ENCODE results near the gene RPS6KA3.
"Not testable (repeated sequence)": the region's sequence is repeated elsewhere in the genome, so short reads cannot be mapped to it uniquely, and the experiment has no call there.

Gene RPS6KA3

DNA sequence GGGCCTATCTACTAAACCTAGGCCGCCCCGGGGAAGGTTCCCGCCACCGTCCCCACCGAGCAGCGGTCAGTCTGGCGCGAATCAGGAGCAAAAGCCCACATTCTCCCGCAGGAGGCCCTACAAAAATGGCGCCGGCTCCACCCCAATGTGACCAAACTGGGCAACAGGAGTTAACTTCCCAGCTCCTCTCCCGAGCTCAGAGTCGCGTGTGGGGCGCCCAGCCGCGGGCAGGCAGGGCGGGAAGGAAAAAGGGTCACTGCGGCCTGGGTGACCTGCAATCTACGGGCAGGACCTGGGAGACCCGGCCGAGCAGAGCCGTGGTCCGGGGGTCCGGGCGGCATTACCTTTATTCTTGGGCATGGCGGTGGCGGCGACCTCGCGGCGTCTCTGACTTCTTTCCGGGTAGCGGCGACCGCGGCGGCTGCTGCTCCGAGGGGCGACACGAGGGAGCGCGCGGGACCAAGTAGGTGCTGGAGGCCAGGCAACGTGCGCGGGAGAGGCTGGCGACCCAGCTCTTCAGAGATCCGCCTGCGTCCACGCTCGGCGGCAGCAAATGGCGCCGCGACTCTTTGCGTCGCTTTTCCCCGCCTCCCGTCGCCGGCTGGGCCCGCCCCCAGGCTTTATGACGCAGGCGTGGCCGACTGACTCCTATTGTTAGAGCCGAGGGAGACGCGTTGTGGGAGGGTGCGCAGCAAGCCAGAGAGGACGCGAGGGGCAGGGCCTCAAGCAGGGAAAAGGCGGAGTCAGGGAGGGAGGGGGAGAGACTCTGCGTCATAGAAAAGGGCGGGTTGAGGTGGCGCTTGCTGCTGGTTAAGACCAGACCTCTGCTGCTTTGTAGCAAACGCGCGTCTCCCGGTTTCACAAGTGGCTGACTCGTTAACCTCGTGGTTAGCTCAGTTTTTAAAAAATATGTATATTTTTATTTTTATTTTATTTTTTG is 125.2 kb downstream of the RPS6KA3 start, which contains the start of gene EIF1AX:
Gene EIF1AX (minus strand): TSS at position 558 of the 940 bp plus-strand sequence. CDS start 198 bp downstream, at position 360.
- peak; percentile 99 for DNase-seq

DNA sequence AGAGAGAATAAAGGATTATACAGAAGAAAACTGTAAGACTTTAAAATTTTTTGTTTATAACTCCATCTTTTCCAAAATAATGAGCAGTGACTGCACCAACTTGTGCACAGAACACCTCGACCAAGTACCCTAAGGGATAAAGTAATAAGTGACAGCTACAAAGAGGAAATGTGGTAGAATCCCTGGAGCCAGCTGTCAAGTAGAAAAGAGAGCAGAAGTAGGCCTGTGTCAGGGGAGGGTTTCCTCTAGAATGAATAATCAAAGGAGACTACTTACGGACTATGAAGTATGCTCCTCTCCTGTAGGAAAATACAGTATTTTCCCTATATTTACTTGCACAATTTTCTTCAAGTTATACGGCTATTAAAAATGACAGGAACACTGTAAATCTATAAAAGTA is 126.3 kb downstream of the RPS6KA3 start:
- no peak for DNase-seq

DNA sequence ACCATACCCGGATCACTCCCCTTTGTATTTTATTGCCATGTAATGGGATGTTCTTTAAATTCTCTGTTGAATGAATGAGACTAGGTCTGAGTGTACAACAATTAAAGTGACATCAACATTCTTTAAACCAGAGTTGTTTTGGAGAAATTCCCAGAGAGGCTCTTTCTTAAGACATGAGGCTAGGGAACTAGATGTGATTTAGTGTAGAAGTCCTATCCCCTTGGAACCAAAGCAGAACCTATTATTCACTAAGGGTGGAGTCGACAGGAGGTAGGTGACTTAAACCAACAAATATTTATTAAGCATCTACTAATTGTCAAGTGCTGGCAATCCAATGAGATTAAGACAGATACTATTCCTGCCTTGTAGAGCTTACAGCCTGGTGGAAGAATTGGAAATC is 126.7 kb downstream of the RPS6KA3 start:
- no peak for DNase-seq

DNA sequence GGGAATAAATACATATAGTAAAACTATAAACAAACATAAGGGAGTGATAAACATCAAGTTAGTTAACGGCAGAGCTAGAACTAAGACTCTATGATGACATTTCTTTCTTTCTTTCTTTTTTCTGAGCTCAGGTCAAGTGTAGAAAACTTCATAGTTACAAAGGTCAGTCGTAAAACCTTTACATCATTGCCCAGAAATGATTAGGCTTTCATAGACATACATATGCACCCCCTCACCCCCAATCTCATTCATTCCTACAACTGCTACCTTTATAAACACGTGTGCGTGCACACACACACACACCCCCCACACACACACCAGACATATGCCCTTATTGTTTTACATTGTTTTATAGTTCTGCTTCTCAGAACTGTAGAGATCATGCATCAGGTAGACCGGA is 130.8 kb downstream of the RPS6KA3 start:
- DNase-seq, result no peak

DNA sequence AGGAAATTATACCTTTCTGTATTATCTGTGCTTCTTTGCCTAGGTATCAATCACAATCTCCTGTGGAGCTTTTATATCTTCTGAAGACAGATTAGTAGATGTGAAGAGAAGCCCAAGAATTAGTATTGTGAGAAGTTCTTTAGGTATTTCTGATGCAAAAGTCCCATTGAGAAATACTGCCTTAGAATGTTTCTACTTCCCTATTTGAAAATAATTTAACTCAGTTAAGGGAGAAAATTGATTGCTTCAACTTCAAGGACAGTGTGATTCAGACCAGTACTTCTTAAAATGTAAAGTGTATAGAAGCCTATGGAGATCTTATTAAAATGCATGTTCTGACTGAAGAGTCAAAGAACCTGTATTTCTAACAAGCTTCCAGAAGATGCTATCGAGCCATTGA is 134.0 kb downstream of the RPS6KA3 start:
- DNase-seq, result no peak

DNA sequence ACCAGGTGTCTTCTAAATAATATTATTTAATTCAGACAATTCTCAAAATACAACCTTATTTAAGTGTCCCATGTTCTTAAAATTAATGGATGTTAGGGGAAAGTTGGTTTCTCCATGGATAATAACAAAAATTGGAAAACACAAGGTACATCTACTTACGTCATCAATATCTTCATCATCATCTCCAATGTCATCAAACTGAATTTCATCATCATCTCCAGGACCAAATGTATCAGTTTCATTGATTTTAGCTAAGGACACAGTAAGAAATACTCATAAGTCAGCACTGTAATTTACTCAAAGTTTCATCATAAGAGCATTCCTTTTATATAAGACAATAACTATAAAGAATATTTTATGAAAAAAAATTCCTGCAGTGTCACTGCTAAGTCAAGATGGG is 136.4 kb downstream of the RPS6KA3 start:
- DNase-seq, result no peak

DNA sequence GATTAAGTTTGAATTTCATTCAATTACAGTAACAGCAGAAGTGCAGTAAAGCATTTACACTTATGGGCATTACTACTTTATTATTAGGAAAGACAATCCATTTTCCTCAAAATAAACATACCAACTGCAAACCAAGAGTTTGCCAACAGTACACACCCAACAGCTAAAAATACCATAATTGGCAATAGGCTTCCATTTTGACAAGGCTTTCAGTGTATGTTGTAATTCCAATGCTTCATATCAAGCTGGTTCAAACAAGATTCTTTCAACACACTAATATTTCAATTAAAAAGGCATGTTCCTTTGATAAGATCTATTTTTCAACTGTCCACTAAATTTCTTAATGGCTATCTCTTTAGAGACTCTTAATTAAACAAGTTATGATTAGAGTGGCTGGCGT is 137.2 kb downstream of the RPS6KA3 start:
- DNase-seq, result no peak

DNA sequence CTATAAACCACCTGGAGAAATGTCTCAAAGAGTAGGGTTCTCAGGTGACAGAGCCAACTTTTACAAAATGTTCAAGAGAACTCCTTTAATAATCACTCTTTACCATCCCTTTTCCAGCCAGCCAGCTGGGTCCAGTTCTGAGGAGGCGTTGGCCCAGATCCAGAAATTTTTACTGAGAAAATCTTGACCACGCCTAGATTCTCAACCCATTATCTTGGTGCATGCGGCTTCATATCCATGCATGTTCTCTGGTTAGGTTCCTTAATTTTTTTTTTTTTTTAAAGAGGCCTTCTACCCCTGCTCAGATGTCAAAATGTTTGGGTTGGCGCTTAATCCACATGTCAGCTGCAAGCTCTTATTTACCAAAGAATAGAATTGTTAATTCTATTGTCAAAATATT is 138.0 kb downstream of the RPS6KA3 start:
- no peak for DNase-seq

DNA sequence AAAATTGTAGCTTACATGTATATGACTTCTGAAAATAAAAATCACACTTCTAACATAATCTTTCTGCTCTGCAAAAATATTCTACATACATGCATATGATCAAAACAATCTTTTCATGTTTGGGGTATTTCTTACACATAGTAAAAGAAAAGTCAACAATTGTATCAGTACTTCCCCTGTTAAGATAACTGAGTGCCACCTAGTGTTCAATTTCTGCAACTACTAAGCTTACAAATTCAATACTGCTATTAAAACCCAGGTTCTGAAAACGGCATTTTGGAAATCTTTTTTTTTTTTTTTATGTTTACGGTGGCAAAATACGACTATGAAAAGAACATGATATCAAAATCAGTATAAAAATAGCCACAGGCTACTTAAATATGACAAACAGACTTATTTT is 139.3 kb downstream of the RPS6KA3 start:
- not testable (repeated sequence) for DNase-seq

DNA sequence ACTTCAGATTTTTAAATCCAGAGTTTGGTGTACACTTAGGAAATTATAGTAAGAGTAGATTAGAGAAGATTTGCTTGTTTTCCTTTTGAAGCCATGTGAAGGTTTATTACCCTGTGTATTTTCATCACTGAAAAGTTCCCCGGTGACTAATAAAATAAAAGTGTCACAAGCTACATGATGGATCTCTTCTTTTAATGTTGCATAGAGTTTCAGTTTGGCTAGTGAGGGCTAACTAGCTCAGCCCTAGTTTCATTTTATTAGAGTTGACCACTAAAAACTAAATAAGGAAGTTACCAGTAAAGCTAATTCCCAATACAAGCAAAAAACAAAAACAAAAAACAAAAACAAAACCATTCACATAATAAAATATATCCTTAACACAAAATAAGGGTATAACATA is 139.9 kb downstream of the RPS6KA3 start:
- not testable (repeated sequence) for DNase-seq

DNA sequence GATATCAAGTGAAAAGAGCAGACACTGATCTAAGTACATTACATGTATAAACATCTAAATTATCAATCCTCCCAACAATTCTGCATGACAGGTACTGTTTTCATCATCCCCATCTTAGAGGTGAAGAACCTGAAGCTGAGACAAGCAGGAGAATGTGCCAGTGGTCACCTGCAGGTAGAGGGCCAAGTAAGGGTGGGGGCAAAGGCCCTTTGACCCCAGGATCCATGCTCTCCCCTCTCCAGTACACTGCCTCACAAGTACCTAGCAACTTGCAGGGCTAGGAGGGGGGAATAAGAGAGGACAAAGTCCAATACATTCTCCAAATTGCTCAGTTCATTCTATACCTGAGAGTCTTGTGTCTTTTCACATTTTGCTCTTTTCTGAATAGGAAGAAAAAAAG is 141.7 kb downstream of the RPS6KA3 start:
- no peak for DNase-seq

DNA sequence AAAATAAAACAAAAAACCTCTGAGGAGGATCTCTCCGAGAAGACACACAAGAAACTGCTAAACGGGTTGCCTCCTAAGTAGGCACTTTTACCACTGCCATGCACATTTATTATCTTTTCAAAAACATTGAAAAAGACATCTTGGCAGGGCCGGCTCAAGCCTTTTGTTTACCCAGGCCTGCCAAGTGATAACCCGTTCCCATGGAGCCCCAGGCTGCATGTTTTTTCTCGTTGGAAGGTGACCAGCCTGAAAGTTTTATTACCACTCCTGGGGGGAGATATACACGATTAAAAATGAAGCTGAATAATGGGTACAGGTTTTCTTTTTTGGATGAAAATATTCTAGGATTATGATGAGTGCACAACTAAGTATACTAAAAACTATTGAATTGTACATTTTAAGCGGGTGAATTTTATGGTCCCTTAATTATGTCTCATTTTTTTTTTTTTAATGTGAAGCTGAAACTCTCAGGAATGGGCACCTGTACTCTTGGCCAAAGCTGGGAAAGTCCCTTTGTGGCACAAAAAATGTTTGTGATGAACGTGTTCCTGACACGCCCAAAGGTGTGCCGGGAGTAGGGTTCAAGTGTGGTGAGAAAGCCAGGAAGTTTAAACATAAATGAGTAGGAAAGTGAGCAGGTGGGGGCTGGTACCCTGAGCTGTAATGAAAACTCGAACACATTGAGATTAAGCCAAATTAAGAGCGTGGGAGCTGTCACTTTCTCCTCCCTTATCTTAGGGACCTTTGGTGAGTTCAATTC is 148.5 kb downstream of the RPS6KA3 start:
- DNase-seq, result no peak

DNA sequence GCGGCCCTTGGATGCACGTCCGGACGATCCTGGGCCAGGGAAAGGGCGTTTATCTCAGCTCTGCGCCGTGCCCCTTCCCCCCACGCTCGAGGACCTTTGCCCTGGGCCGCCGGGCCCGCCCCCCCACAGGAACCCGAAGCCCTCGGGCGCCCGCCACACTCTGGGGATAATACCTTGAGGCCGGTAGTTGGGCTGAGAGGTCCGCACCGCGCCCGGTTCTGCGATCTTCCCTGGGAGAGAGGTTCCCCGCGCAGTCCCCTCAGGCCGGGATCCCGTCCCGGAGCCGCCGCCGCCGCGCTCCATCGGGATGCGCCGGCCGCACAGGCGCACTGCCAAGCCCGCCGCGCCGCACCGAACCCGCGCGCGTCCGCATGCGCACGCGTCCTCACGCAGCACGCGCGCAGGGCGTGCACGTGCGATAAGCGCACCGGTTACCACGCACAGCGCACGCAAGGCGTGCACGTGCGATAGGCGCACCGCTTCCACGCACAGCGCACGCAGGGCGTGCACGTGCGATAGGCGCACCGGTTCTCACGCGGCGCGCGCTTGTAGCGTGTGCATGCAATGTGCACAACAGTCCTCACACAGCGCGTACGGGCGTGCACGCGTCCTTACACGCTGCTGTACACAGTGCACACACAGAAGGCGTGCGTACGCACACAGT is 150.0 kb downstream of the RPS6KA3 start, which contains the start of gene MAP7D2:
Gene MAP7D2 (minus strand): TSS at position 331 of the 664 bp plus-strand sequence. CDS start 28 bp downstream, at position 303.
- DNase-seq, result no peak

DNA sequence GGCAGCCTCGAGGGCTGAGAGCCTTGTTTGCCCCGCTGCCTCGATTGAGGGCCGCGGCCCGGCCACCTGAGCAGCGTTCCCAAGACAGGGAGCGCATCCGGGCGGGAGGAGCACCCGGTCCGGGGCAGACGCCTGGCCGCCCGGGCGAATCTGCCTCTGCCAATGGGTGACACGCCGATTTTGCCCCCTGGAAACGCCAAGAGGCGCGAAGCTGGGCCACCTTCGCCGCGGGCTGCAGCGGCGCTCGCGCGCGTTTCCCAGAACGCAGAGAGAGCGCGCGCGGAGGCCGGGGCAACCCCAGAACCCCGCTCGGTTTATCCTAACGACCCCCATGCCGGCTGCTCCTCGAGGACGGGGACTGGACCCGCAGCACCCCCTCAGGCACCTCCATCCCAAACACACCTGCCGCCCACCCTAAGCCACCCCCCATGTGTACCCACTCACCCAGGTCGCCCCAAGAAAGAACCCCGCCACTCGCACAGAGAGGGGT is 150.6 kb downstream of the RPS6KA3 start:
- no peak for DNase-seq

DNA sequence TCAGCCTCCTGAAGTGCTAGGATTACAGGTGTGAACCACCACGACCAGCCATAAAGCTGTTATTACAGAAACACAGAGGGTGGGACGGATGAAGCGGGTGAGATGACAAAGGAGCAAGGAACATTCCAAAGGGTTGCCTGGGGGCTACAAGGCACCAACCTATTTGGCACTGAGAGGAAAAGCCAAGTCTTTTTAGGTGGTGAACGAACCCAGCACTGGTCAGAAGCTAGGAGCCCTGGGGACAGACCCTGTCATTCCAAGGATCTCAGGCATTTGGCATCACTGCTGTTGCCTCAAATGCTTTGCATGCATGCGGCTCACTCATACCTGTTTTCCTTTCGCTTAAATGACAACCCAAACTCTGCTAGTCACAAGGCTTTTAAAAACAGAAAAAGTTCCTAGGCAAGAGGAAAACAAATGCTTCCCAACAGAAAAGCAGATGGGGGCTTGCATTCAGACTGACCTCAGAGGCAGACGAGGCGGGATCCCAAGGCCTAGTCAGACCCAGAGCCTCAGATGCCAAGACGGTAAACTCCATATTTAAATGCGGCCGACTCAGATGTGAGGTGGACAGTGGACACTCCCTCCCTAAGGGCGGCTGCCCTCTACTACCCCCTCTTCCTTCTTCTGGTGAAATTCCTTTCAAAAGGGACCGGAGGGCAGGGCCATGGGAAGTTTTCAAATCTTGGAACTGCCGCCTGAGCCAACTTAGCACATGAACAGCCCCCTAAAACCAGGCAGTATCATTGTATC is 154.5 kb downstream of the RPS6KA3 start:
- no peak for DNase-seq

DNA sequence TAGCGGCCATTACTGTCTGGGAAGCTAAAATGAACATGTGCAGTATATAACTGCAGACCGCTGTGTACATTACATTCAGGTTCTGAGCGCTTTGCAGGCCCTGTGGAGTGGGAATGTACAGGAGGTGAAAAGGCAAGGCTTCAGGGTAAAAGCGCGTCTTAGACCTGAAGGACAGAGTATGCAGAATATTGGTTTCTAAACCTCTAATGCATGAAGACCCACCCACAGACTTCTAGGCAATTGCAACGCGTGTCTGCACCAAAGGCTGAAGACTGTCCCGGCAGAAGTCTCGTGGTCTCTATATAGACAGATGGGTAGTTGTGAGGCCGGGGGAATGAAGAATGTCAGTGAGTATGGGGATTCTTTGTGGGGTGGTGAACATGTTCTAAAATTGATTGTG is 155.4 kb downstream of the RPS6KA3 start:
- no peak for DNase-seq

DNA sequence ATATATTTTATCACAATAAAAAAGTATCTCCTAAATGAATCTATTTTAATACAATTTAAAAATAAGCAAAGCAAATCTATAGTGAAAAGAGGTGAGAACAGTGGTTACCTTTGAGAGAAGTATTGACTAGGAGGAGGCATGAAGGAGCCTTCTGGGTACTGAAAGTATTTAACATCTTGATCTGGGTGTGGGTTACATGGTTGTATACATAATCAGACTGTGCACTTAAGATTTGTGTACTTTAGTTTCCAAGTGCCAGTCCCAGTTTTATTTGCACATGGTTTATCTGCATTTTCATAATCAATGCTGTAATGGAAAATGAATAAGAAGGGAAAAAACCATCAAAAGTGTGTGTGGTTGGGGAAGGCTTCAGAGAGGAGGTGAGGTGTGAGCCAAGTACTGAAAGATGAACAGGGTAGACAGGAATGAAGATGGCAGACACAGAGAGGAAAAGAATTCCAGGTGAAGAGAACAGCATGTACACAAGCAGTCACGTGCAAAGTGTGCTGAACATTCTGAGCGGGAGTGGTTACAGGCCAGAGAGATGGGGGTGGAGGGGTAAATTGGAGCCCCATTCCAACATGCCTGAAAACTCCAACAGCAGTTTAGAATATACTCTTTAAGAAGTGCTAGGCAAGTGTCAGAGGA is 164.7 kb downstream of the RPS6KA3 start:
- no peak for DNase-seq

Data from GDM1 (cell line).